Neural cell (in vitro differentiated cells): ENCODE results near the gene SLC15A4. TPM values are rescaled to one million over a fixed set of nuclear protein-coding genes. Genes with fewer than 3 reads are reported as not detected.

Experiments
- H2AFZ ChIP-seq: fragments of 200-600, 300-800 bp; sonication (generic), shearing (Covaris generic); 2 replicates; pipeline ENCODE4 v1.6.0; 2014; ENCODE audit warnings: low read depth, mild to moderate bottlenecking, antibody characterized with exemption, low read length, moderate library complexity
- H3F3A ChIP-seq: fragments of 200-600 bp; shearing (Covaris generic); 2 replicates; pipeline ENCODE4 v1.6.1; 2016; ENCODE audit warnings: mild to moderate bottlenecking, moderate library complexity, mixed read lengths, antibody characterized with exemption, low read length; ENCODE audit not compliant: insufficient read depth, poor library complexity, severe bottlenecking
- H3K27ac ChIP-seq: fragments of 200-600, 300-800 bp; sonication (generic), shearing (Covaris generic); 2 replicates; pipeline ENCODE4 v1.5.1; 2014; ENCODE audit warnings: mild to moderate bottlenecking, low read length, moderate library complexity
- H3K27me3 ChIP-seq: fragments of 300-800, 200-600 bp; sonication (generic), shearing (Covaris generic); 2 replicates; pipeline ENCODE4 v1.6.0; 2014; ENCODE audit warnings: mild to moderate bottlenecking, low read depth, low read length, moderate library complexity; ENCODE audit not compliant: insufficient read depth
- H3K36me3 ChIP-seq: fragments of 300-800, 200-600 bp; sonication (generic), shearing (Covaris generic); 2 replicates; pipeline ENCODE4 v1.5.1; 2014; ENCODE audit warnings: mild to moderate bottlenecking, antibody characterized with exemption, low read length, moderate library complexity; ENCODE audit not compliant: insufficient read depth
- H3K4me2 ChIP-seq: fragments of 300-800, 200-600 bp; sonication (generic), shearing (Covaris generic); 2 replicates; pipeline ENCODE4 v1.6.0; 2014; ENCODE audit warnings: mild to moderate bottlenecking, low read length
- H3K4me3 ChIP-seq: fragments of 300-800, 200-600 bp; sonication (generic), shearing (Covaris generic); 2 replicates; pipeline ENCODE4 v1.5.1; 2014; ENCODE audit warnings: mild to moderate bottlenecking, low read length, moderate library complexity
- H3K79me2 ChIP-seq: fragments of 200-600 bp; shearing (Covaris generic); replicated peaks from 2 replicates; pipeline ENCODE4 v1.6.0; 2014; ENCODE audit warnings: mild to moderate bottlenecking, low read length, moderate library complexity; ENCODE audit not compliant: insufficient read depth
- H3K9ac ChIP-seq: fragments of 300-800, 200-600 bp; sonication (generic), shearing (Covaris generic); 2 replicates; pipeline ENCODE4 v1.6.1; 2016; ENCODE audit warnings: mild to moderate bottlenecking, low read length, mixed read lengths
- H3K9me2 ChIP-seq: fragments of 200-600 bp; shearing (Covaris generic); 2 replicates; pipeline ENCODE4 v1.6.1; 2016; ENCODE audit warnings: mild to moderate bottlenecking, low read length, mixed read lengths; ENCODE audit not compliant: insufficient read depth
- H3K9me3 ChIP-seq: fragments of 200-600, 300-800 bp; sonication (generic), shearing (Covaris generic); 2 replicates; pipeline ENCODE4 v1.6.1; 2016; ENCODE audit warnings: mild to moderate bottlenecking, mixed run types, low read length, moderate library complexity, mixed read lengths
- H4K20me1 ChIP-seq: fragments of 200-600 bp; shearing (Covaris generic); 2 replicates; pipeline ENCODE4 v1.6.1; 2016; ENCODE audit warnings: mild to moderate bottlenecking, mixed run types; ENCODE audit not compliant: insufficient read depth
- EP300 ChIP-seq: fragments of 450-650 bp; conservative IDR thresholded peaks from 2 replicates; pipeline ENCODE4 v1.6.1; 2014; ENCODE audit warnings: antibody characterized with exemption, mild to moderate bottlenecking, moderate library complexity; ENCODE audit not compliant: poor library complexity, severe bottlenecking
- EZH2 ChIP-seq: fragments of 200-600, 300-800 bp; shearing (Covaris generic), sonication (generic); IDR thresholded peaks from 2 replicates; pipeline ENCODE4 v1.6.1; 2014; ENCODE audit warnings: antibody characterized with exemption, low read length, borderline replicate concordance, mild to moderate bottlenecking; ENCODE audit not compliant: insufficient read depth, poor library complexity, severe bottlenecking
- MXI1 ChIP-seq: fragments of 450-650 bp; conservative IDR thresholded peaks from 2 replicates; pipeline ENCODE4 v1.6.1; 2014; ENCODE audit warnings: antibody characterized with exemption, mild to moderate bottlenecking; ENCODE audit not compliant: poor library complexity, severe bottlenecking
- POLR2AphosphoS5 ChIP-seq: IDR thresholded peaks from 2 replicates; pipeline ENCODE4 v1.6.1; 2012
- RAD21 ChIP-seq: fragments of 450-650 bp; conservative IDR thresholded peaks from 2 replicates; pipeline ENCODE4 v1.6.1; 2014; ENCODE audit warnings: antibody characterized with exemption, mild to moderate bottlenecking, moderate library complexity
- SMC3 ChIP-seq: fragments of 450-650 bp; conservative IDR thresholded peaks from 2 replicates; pipeline ENCODE4 v1.6.1; 2014; ENCODE audit warnings: antibody characterized with exemption, mild to moderate bottlenecking, moderate library complexity; ENCODE audit not compliant: poor library complexity
- TAF1 ChIP-seq: IDR thresholded peaks from 2 replicates; pipeline ENCODE4 v1.6.1; 2012; ENCODE audit warnings: low read depth
- polyA plus RNA-seq: library from polyadenylated mRNA; depleted of rRNA; stranded (reverse); fragments of >200 nt; gene quantifications from 2 replicates; pipeline ENCODE4 v1.2.3, GENCODE V29; 2014
- TF ChIP-seq, protein P1 (sequence below): fragments of 450-650 bp; IDR thresholded peaks from 2 replicates; pipeline ENCODE4 v1.5.1; 2014; ENCODE audit warnings: antibody characterized with exemption, mild to moderate bottlenecking, moderate library complexity; ENCODE audit not compliant: poor library complexity, severe bottlenecking
- TF ChIP-seq, protein P2 (sequence below): IDR thresholded peaks from 2 replicates; pipeline ENCODE4 v1.6.1; 2012; ENCODE audit warnings: borderline replicate concordance

The SLC15A4 gene
- polyA plus RNA-seq, 1 donor from 2014 or later: 34.7 TPM

DNA sequence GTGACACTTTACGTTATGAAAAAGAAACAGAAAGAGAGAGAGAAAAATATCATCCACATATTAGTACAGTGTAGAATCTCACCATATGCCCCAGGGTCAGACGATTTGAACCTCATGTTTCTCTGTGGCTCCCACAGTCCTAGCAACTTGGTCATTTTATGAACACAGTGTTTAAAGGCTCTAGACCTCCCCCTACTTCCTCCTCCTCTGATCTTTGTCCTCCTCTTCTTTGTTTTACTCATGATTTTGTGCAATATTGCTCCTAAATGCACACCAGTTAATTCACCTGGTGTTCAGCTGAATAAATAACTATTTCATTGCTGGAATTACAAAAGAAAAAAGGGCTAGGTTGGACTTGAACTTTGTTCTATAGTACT, 47.7 kb upstream of the SLC15A4 start:
- Histone ChIP-seq H3K9me2 (no peaks in the 10 kb centered on the region), H2AFZ (no peak overlapping the region), H3F3A (no peaks in the 10 kb centered on the region), H3K4me3 (no peak overlapping the region), H3K27ac (no peak overlapping the region), H3K27me3 (no peaks in the 10 kb centered on the region), H3K9ac (no peak overlapping the region), H3K79me2 (no peaks in the 10 kb centered on the region), H3K36me3 (no peaks in the 10 kb centered on the region), H3K4me2 (no peak overlapping the region), H3K9me3 (peaks cover 4% of the 10 kb centered on the region), H4K20me1 (no peaks in the 10 kb centered on the region)
- TF ChIP-seq POLR2AphosphoS5: no peak
- TF ChIP-seq, protein P1, sequence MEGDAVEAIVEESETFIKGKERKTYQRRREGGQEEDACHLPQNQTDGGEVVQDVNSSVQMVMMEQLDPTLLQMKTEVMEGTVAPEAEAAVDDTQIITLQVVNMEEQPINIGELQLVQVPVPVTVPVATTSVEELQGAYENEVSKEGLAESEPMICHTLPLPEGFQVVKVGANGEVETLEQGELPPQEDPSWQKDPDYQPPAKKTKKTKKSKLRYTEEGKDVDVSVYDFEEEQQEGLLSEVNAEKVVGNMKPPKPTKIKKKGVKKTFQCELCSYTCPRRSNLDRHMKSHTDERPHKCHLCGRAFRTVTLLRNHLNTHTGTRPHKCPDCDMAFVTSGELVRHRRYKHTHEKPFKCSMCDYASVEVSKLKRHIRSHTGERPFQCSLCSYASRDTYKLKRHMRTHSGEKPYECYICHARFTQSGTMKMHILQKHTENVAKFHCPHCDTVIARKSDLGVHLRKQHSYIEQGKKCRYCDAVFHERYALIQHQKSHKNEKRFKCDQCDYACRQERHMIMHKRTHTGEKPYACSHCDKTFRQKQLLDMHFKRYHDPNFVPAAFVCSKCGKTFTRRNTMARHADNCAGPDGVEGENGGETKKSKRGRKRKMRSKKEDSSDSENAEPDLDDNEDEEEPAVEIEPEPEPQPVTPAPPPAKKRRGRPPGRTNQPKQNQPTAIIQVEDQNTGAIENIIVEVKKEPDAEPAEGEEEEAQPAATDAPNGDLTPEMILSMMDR: no peak
- TF ChIP-seq SMC3: no peak
- TF ChIP-seq MXI1: no peak
- no peak for TF ChIP-seq EZH2
- no peak for TF ChIP-seq TAF1
- TF ChIP-seq EP300: no peak
- TF ChIP-seq, protein P2, sequence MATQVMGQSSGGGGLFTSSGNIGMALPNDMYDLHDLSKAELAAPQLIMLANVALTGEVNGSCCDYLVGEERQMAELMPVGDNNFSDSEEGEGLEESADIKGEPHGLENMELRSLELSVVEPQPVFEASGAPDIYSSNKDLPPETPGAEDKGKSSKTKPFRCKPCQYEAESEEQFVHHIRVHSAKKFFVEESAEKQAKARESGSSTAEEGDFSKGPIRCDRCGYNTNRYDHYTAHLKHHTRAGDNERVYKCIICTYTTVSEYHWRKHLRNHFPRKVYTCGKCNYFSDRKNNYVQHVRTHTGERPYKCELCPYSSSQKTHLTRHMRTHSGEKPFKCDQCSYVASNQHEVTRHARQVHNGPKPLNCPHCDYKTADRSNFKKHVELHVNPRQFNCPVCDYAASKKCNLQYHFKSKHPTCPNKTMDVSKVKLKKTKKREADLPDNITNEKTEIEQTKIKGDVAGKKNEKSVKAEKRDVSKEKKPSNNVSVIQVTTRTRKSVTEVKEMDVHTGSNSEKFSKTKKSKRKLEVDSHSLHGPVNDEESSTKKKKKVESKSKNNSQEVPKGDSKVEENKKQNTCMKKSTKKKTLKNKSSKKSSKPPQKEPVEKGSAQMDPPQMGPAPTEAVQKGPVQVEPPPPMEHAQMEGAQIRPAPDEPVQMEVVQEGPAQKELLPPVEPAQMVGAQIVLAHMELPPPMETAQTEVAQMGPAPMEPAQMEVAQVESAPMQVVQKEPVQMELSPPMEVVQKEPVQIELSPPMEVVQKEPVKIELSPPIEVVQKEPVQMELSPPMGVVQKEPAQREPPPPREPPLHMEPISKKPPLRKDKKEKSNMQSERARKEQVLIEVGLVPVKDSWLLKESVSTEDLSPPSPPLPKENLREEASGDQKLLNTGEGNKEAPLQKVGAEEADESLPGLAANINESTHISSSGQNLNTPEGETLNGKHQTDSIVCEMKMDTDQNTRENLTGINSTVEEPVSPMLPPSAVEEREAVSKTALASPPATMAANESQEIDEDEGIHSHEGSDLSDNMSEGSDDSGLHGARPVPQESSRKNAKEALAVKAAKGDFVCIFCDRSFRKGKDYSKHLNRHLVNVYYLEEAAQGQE: no peak
- no peak for TF ChIP-seq RAD21

DNA sequence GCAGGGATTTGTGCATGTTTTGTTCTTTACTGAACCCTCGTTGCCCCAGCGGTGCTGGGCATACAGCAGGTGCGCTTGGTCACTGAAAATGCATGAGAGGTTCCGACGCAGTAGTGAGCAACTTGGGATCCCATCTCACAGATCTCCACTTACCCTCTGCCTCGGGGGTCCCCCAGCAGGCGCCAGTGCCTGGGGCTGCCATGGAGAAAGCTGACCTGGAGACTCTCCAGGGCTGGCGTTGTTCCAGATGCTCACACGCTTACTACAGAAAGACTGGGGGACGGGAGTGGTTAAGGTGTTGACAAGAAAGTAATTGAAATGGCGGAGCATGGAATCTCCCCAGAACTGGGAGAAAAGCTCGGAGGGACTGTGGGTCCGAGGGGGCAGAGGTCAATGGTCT, 43.7 kb upstream of the SLC15A4 start:
- Histone ChIP-seq H3K36me3 (no peaks in the 10 kb centered on the region), H3K27ac (no peak overlapping the region), H3K9me3 (no peaks in the 10 kb centered on the region), H4K20me1 (no peaks in the 10 kb centered on the region), H3K9me2 (no peaks in the 10 kb centered on the region), H2AFZ (no peak overlapping the region), H3K4me2 (no peak overlapping the region), H3F3A (no peaks in the 10 kb centered on the region), H3K79me2 (no peaks in the 10 kb centered on the region), H3K9ac (no peak overlapping the region), H3K27me3 (no peaks in the 10 kb centered on the region), H3K4me3 (no peak overlapping the region)
- TF ChIP-seq RAD21 (no peak), EZH2 (no peak), SMC3 (no peak), EP300 (no peak)
- TF ChIP-seq, protein P1: no peak
